HG03060 (cell line): Measurements from ENCODE around the gene SGIP1.

Source experiments
- ATAC-seq: cut with Tn5 transposase; IDR thresholded peaks from one replicate; pipeline ENCODE4 v1.9.1; 2021; ENCODE audit warnings: low read depth, moderate number of reproducible peaks; ENCODE audit not compliant: unreplicated experiment

Gene SGIP1, protein sequence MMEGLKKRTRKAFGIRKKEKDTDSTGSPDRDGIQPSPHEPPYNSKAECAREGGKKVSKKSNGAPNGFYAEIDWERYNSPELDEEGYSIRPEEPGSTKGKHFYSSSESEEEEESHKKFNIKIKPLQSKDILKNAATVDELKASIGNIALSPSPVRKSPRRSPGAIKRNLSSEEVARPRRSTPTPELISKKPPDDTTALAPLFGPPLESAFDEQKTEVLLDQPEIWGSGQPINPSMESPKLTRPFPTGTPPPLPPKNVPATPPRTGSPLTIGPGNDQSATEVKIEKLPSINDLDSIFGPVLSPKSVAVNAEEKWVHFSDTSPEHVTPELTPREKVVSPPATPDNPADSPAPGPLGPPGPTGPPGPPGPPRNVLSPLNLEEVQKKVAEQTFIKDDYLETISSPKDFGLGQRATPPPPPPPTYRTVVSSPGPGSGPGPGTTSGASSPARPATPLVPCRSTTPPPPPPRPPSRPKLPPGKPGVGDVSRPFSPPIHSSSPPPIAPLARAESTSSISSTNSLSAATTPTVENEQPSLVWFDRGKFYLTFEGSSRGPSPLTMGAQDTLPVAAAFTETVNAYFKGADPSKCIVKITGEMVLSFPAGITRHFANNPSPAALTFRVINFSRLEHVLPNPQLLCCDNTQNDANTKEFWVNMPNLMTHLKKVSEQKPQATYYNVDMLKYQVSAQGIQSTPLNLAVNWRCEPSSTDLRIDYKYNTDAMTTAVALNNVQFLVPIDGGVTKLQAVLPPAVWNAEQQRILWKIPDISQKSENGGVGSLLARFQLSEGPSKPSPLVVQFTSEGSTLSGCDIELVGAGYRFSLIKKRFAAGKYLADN

DNA sequence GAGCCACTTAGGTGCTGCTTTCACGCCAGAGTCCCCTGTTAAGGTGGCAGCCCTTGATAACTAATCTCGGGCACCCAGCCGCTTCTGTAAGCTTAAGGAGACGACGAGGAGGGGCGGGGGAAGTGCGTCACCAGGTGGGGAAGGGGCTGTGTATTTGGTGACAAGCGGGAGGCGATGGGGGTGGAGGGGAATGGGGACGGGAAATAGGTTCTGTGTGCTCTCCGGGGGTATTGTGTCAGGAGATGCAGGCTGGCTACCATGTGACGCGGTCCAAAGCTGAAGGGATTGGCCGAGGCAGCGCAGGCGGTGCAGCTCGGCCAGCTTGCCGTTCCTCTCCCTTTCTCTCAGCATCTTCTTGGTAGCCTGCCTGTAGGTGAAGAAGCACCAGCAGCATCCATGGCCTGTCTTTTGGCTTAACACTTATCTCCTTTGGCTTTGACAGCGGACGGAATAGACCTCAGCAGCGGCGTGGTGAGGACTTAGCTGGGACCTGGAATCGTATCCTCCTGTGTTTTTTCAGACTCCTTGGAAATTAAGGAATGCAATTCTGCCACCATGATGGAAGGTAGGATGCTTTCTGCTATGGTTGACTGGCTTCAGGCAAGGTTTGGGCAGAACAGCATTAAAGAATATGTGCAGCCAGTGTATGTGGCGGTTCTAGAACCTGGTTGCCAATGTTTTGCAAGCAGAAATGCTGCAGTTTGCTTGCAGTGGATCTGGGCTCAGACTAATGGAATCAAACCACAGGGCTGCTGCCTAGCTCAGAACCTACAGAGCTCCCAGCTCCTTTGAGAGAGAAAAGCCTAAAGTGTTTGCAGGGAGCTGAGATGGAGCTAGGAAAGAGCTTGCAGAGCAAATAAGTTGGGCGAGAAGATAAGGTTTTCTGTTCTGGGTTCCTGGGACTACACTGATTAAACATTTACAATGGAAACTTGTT lies at the start of gene SGIP1:
SGIP1 (plus strand) TSS at position 350 of the 937 bp plus-strand sequence; CDS start at position 556, 206 bp downstream.
- ATAC-seq, result no peak

- ATAC-seq, result no peak
Measured at GRCh38 chr1:66489151-66489550, 44.8 kb upstream of the SGIP1 start.

DNA sequence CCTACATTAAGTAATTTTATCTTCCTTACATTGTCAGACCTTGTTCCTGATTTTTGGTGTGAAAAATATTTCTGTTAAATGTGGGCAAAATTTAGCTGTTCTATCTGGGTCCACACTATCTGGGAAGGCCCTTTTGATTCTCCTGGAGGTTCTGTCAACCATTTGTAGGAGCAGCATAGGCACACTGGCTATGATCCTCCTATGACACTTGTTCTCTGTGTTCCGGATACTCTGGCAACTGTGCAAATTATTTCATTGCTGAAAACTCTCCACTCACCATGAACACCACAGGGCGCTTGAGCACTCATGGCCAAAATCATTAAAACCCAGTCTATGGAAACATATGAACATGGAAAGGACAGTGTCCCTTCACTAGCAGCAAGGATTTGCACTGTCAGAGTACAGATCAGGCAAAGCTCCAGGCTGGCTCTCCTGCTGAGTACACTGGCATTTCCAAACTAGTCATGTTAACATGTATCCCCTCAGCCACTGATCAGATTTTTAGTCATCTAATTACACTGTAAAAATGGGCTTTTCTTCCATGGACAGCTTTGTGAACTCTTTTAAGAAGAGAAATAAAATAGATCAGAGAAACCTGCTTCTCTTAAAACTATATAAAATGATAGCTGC lies 43.9 kb upstream of the SGIP1 start:
- ATAC-seq, result no peak

DNA sequence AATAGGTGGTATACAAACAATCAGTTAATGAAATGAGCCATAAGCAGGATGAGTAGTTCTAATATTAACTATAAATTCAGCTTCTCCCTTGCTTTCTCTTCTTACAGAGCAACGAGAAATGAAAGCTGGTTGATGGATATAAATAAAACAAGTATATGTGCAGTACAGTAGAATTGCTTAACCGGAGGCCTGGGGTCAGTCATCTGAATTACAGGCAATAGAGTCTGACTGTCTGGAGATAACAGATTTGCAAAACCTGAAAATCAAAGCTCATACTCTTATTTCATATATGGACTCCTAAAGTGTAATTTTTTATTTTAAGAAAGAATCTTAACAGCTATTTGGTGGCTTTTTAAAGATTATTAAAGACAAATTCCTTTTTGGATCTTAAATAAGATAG lies 43.1 kb upstream of the SGIP1 start:
- ATAC-seq, result no peak

- ATAC-seq, result no peak
Measured at GRCh38 chr1:66492424-66492823, 41.5 kb upstream of the SGIP1 start.

- ATAC-seq, result no peak
Measured at GRCh38 chr1:66493731-66494130, 40.2 kb upstream of the SGIP1 start.

- no peak for ATAC-seq
Measured at GRCh38 chr1:66494482-66494881, 39.5 kb upstream of the SGIP1 start.

DNA sequence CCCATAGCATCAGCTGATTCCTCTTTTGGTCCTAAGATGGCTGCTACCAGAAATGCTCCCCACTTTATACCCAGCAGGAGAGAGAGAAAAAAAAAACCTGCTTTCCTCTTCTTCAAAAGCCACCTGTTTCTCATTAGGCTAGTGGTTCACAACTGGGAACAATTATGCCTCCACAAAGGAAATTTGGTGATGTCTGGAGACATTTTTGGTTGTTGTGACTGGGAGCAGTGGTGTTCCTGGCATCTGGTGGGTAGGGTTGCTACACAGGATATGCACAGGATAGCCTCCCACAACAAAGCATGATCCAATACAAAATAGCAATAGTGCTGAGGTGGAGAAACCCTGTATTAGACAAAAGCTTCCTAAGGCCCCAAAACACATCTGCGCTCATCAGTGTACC lies 38.5 kb upstream of the SGIP1 start:
- ATAC-seq, result no peak

DNA sequence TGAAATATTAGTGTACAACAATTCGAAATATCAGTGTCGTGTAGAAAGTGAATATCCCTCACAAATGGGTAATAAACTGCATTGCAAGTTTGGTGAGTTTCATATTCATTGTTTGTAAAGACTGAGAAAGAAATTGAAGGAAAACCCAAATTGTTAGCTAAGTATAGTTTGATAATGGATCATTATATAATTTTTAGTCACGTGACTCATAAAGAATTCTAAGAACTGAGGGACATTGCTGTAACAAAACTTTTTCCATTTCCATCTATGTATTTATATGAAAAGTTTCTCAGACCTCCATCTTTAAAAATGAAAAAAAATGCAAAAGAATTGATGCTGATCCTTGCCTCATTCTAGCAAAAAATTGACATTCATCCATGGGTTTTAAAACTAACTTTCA lies 36.0 kb upstream of the SGIP1 start:
- no peak for ATAC-seq

DNA sequence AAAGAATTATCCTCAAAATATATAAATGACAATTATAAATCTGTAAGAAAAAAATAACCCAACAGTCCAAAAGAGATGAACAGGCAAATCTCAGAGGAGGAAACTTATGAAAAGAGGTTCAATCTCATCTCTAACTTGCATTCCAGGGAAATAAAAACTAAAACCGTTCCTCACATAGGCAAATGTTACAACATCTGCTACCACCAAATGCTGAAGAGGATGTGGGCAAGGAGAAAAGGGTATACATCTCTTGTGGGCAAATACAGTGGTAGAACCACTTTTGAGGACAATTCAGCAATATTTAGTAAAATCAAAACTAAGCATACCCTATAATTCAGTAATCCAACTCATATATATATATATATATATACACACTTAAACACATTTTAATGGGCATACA lies 33.7 kb upstream of the SGIP1 start:
- no peak for ATAC-seq

DNA sequence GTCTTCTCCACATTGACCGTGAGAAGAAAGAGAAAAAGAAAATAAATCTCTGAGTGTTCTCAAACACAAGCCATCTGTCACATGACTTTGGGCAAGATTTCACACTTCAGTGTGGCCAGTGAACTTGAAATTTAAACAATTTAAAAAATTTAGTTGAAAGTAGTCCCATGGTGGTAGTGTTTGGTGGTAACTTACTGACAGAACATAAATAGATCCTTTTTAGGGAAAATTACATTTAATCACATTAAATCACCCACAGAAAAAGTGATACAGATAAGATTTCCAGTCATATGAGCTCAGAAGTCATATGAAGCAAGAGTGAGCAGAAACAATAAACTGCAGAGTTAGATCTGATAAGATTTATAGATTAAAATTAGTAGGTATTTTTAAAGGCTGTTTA lies 31.9 kb upstream of the SGIP1 start:
- ATAC-seq, result no peak

GRCh38 chr1:66503841-66504470 lies 30.0 kb upstream of the SGIP1 start:
- peak; percentile 68 for ATAC-seq

DNA sequence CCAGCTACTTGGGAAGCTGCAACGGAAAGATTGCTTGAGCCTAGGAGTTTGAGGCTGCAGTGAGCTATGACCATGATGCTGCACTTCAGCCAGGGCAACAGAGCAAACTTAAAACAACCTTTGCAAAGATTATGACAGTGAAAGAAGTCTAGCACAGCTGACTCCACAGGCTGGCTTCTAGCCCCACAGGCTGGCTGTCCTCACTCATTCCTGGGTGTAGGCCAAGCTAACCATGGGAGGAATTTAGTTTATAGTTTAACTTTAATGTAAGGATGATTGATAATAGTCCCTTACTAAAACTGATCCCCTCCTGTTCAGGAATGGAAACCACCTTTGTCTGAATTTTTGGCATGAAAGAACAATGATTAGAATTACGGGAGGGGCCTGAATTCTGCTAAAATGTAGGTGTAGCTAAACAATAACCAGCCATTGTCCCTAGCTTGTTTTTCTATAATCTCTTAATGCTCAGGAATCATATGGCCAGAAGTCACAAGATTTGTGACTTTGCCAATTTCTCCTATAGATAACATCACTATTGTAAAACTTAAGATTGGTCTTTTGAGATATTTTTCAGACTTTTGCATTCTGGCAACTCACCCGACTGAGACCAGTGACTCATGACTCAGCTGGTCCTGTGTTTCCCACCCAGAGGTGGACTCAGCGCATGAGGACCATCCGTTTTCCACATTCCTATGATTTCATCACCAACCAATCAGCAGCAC lies 28.1 kb upstream of the SGIP1 start:
- no peak for ATAC-seq

GRCh38 chr1:66506393-66506687 lies 27.6 kb upstream of the SGIP1 start:
- ATAC-seq, result no peak

GRCh38 chr1:66506991-66507390 lies 27.0 kb upstream of the SGIP1 start:
- no peak for ATAC-seq

GRCh38 chr1:66510407-66510806 lies 23.5 kb upstream of the SGIP1 start:
- no peak for ATAC-seq

DNA sequence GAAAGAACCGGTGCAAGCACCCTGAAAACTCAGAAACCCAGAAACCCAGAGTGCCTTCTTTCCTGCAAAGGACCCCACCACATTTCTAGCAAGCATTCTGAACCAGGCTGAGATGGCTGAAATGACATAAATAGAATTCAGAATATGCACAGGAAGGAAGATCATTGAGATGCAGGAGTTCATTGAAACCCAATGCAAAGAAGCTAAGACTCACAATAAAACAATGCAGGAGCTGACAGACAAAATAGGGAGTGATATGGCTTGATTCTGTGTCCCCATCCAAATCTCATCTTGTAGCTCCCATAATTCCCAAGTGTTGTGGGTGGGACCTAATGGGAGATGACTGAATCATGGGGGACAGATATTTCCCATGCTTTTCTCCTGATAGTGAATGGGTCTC lies 22.8 kb upstream of the SGIP1 start:
- no peak for ATAC-seq

GRCh38 chr1:66517959-66518358 lies 16.0 kb upstream of the SGIP1 start:
- no peak for ATAC-seq

DNA sequence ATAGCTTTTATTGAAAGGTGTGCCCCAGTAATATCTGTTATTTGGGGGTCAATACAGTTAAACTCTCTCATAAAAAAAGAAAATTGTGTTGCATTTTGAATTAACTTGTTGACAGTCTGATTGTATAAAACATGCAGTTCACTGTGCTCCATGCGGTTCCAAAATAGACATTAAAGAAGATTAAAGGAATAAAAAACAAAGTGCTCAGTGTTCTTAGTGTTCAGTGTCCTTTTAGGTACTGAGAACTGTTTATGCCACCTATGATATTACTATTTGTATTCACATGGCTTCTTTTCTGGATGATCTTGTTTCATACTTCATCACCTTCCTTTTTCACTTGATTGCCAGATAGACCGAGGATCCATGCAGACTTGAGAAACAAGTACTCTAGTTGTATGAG lies 15.3 kb upstream of the SGIP1 start:
- ATAC-seq, result no peak
